ENCODE data around the gene FXYD1.

GRCh38 chr19:35177377-35178274 is 39.0 kb downstream of the FXYD1 start:
- no peak for TF ChIP-seq EZH2phosphoT487 (IDR thresholded peaks at IDR 0.05; ENCODE audit: insufficient read depth, low read depth)
- no peak for TF ChIP-seq EZH2 (IDR thresholded peaks at IDR 0.05; ENCODE audit: insufficient read depth, poor library complexity, severe bottlenecking)

Measured in GM23248 (cell line).